Omental fat pad (tissue), 4 donors: Measurements from ENCODE around the gene SHOX. TPM values are rescaled to one million over a fixed set of nuclear protein-coding genes. Genes with fewer than 3 reads are reported as not detected.

Experiments used
- ATAC-seq: fragments of 150-250 bp; one replicate; pipeline ENCODE4 v1.9.1; 2016; ENCODE audit warnings: mild to moderate bottlenecking, moderate library complexity; ENCODE audit not compliant: low FRiP score
- DNase-seq: peaks from one replicate; pipeline ENCODE4 v3.0.0-alpha.2; 2019; ENCODE audit warnings: low spot score
- total RNA-seq, 4 donors: library from RNA; depleted of rRNA; stranded (reverse); fragments of >200 nt; gene quantifications; one replicate each; pipeline ENCODE4 v1.1.0, GENCODE V29; 2016
- TF ChIP-seq, protein P1 (sequence below), 3 donors: fragments of 450-650 bp; IDR thresholded peaks; one replicate each; pipeline ENCODE4 v1.5.1; 2016 to 2017; ENCODE audit warnings: antibody characterized with exemption in 3 of 3, mild to moderate bottlenecking in 3 of 3, moderate library complexity in 2 of 3

SHOX gene
- total RNA-seq, 4 donors from 2014 or later = 1.9 TPM; not detected in 3

- TF ChIP-seq, protein P1, sequence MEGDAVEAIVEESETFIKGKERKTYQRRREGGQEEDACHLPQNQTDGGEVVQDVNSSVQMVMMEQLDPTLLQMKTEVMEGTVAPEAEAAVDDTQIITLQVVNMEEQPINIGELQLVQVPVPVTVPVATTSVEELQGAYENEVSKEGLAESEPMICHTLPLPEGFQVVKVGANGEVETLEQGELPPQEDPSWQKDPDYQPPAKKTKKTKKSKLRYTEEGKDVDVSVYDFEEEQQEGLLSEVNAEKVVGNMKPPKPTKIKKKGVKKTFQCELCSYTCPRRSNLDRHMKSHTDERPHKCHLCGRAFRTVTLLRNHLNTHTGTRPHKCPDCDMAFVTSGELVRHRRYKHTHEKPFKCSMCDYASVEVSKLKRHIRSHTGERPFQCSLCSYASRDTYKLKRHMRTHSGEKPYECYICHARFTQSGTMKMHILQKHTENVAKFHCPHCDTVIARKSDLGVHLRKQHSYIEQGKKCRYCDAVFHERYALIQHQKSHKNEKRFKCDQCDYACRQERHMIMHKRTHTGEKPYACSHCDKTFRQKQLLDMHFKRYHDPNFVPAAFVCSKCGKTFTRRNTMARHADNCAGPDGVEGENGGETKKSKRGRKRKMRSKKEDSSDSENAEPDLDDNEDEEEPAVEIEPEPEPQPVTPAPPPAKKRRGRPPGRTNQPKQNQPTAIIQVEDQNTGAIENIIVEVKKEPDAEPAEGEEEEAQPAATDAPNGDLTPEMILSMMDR (IDR thresholded peaks at IDR 0.05) = no peak
- DNase-seq (no peak), ATAC-seq (no peak)
Measured at GRCh38 chrX:663841-664240, 33.2 kb downstream of the SHOX start.

DNA sequence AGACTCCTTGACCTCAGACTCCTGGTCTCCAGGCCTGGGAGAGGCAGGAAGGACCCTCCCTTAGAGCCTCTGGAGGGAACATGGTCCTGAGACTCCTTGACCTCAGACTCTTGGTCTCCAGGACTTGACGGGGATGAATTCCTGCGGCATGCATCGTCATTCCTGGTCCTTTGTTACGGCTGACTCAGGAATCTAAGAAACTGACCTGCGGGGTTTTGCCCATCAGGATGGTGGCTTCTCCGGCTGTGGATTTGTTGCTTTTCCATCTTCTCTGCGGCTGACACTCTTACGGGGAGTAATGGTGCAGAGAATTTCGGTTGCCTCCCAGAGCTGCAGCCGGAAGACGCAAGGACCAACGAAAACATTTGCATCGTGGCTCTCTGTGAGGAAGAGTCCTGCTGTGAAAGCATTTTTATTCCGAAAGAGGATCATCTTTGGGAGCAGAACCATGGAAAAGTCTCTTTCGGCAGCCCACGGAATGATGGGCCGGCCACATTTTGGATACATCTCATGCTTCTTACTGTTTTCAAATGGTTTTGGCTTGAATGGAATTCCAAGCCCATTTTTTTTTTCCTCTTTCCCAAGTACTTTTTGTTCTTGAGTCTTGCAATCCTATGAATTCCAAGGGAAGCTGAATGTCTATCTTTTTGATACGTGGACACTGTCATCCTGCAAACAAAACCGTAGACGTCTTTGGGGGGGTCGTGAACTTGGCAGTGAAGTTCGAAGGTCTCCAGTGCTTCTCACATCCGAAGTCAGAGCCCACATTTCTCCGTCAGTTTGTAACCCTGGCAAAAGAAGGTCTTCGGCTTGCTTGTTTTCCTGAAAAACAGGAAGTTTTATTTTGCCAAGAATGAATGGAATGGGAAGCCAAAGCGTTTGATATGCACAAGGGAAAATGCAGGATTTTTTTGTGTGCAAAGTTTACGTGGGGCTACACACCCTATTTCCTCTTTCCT lies 36.5 kb downstream of the SHOX start:
- DNase-seq (no peak), ATAC-seq (no peak)
- TF ChIP-seq, protein P1 (IDR thresholded peaks at IDR 0.05) = no peak

- TF ChIP-seq, protein P1 (IDR thresholded peaks at IDR 0.05) = no peak
- ATAC-seq = no peak
- no peak for DNase-seq
Measured at GRCh38 chrX:670645-671044, 40.1 kb downstream of the SHOX start.

GRCh38 chrX:672931-673330 lies 42.3 kb downstream of the SHOX start:
- ATAC-seq = no peak
- TF ChIP-seq, protein P1 (IDR thresholded peaks at IDR 0.05) = no peak
- no peak for DNase-seq

- TF ChIP-seq, protein P1 (IDR thresholded peaks at IDR 0.05) = no peak
- no peak for ATAC-seq
- no peak for DNase-seq
Measured at GRCh38 chrX:675279-675954, 44.8 kb downstream of the SHOX start.

DNA sequence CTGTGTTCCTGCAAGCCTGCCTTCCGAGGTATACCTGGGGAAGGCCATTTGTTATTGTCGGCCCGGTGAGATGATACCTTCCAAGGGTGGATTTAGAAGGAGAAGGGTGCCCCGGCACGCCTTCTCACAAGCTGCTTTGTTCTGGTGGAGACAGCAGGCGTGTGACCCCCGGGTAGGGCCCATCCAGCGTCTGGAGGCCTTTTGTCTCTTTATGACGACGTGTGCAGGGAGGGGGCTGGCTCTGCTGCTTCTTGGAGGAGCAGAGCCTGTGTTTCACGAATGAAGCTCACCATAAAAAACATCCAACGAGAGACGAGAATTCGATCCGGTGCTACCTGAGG lies 45.3 kb downstream of the SHOX start:
- DNase-seq = no peak
- TF ChIP-seq, protein P1 (IDR thresholded peaks at IDR 0.05) = no peak
- no peak for ATAC-seq
